ENCODE data around the gene CLEC16A. TPM values are rescaled to one million over a fixed set of nuclear protein-coding genes. Genes with fewer than 3 reads are reported as not detected.
A peak's percentile ranks its signal among the peaks of the same experiment; 100 is the strongest.

Gene CLEC16A
- total and polyA plus RNA-seq, 2 experiments from 2014 or later = 17.5 to 26.8 TPM

- Histone ChIP-seq H3K4me1 (ENCODE audit: low read depth) (peaks cover 26% of the 10 kb centered on the region), H3K27ac (peak overlapping the region; percentile 54), H3K4me3 (no peak overlapping the region), H3K27me3 (no peaks in the 10 kb centered on the region), H3K9me3 (ENCODE audit: low read depth) (no peaks in the 10 kb centered on the region), H3K36me3 (no peaks in the 10 kb centered on the region)
- TF ChIP-seq, protein P1, sequence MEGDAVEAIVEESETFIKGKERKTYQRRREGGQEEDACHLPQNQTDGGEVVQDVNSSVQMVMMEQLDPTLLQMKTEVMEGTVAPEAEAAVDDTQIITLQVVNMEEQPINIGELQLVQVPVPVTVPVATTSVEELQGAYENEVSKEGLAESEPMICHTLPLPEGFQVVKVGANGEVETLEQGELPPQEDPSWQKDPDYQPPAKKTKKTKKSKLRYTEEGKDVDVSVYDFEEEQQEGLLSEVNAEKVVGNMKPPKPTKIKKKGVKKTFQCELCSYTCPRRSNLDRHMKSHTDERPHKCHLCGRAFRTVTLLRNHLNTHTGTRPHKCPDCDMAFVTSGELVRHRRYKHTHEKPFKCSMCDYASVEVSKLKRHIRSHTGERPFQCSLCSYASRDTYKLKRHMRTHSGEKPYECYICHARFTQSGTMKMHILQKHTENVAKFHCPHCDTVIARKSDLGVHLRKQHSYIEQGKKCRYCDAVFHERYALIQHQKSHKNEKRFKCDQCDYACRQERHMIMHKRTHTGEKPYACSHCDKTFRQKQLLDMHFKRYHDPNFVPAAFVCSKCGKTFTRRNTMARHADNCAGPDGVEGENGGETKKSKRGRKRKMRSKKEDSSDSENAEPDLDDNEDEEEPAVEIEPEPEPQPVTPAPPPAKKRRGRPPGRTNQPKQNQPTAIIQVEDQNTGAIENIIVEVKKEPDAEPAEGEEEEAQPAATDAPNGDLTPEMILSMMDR (IDR thresholded peaks at IDR 0.05; ENCODE audit: low read depth, low read length) = no peak
- no peak for DNase-seq (ENCODE audit: low read depth in 1 of 2, low spot score in 1 of 2)
These were observed 218.4 kb downstream of the CLEC16A start for GRCh38 chr16:11162586-11163268.

GRCh38 chr16:11163761-11164261 lies 219.4 kb downstream of the CLEC16A start:
- H3K36me3 ChIP-seq = no peaks in the 10 kb centered on the region
- H3K27ac ChIP-seq = no peak overlapping the region
- TF ChIP-seq, protein P1 (IDR thresholded peaks at IDR 0.05; ENCODE audit: low read depth, low read length) = no peak
- H3K27me3 ChIP-seq = no peaks in the 10 kb centered on the region
- peaks cover 26% of the 10 kb centered on the region for H3K4me1 ChIP-seq (ENCODE audit: low read depth)
- no peaks in the 10 kb centered on the region for H3K9me3 ChIP-seq (ENCODE audit: low read depth)
- no peak overlapping the region for H3K4me3 ChIP-seq
- no peak for DNase-seq (ENCODE audit: low read depth in 1 of 2, low spot score in 1 of 2)

GRCh38 chr16:11164482-11165270 lies 220.3 kb downstream of the CLEC16A start:
- no peak overlapping the region for H3K4me3 ChIP-seq
- H3K4me1 ChIP-seq (ENCODE audit: low read depth) = peaks cover 22% of the 10 kb centered on the region
- H3K36me3 ChIP-seq = no peaks in the 10 kb centered on the region
- TF ChIP-seq, protein P1 (IDR thresholded peaks at IDR 0.05; ENCODE audit: low read depth, low read length) = no peak
- H3K27me3 ChIP-seq = no peaks in the 10 kb centered on the region
- H3K27ac ChIP-seq = no peak overlapping the region
- DNase-seq (ENCODE audit: low read depth in 1 of 2, low spot score in 1 of 2) = no peak
- no peaks in the 10 kb centered on the region for H3K9me3 ChIP-seq (ENCODE audit: low read depth)

DNA sequence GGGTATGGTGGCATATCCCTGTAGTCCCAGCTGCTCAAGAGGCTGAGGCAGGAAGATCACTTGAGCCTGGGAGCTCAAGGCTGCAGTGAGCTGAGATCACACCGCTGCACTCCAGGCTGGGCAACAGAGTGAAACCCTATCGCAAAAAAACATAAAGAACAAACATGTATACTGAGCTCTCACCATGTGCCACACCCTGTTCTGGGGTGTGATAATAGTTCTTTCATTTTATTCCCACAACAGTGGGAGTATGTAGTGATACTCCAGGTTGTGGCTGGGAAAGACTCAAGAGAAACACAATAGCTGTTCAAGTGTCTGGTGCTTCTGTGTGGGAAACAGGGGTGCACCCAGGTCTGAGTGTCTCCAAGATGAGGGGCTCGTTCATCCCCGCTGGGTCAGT lies 221.0 kb downstream of the CLEC16A start:
- Histone ChIP-seq H3K4me3 (no peak overlapping the region), H3K4me1 (ENCODE audit: low read depth) (peaks cover 22% of the 10 kb centered on the region)
- DNase-seq (ENCODE audit: low read depth in 1 of 2, low spot score in 1 of 2) = no peak

GRCh38 chr16:11165894-11166665 lies 221.7 kb downstream of the CLEC16A start:
- Histone ChIP-seq H3K36me3 (no peaks in the 10 kb centered on the region), H3K4me3 (no peak overlapping the region), H3K4me1 (ENCODE audit: low read depth) (peaks cover 21% of the 10 kb centered on the region), H3K27me3 (no peaks in the 10 kb centered on the region), H3K9me3 (ENCODE audit: low read depth) (no peaks in the 10 kb centered on the region), H3K27ac (no peak overlapping the region)
- DNase-seq (ENCODE audit: low read depth in 1 of 2, low spot score in 1 of 2) = no peak
- TF ChIP-seq, protein P1 (IDR thresholded peaks at IDR 0.05; ENCODE audit: low read depth, low read length) = no peak

More for the DNA sequence above, 221.0 kb downstream of the CLEC16A start:
- no peaks in the 10 kb centered on the region for H3K27me3 ChIP-seq
- H3K36me3 ChIP-seq = no peaks in the 10 kb centered on the region
- TF ChIP-seq, protein P1 (IDR thresholded peaks at IDR 0.05; ENCODE audit: low read depth, low read length) = no peak
- no peaks in the 10 kb centered on the region for H3K9me3 ChIP-seq (ENCODE audit: low read depth)
- H3K27ac ChIP-seq = no peak overlapping the region

All from cardiac muscle cell (in vitro differentiated cells and primary cell).